Measurements from ENCODE around the gene REM1.
"Not testable (repeated sequence)": the region's sequence is repeated elsewhere in the genome, so short reads cannot be mapped to it uniquely, and the experiment has no call there.

DNA sequence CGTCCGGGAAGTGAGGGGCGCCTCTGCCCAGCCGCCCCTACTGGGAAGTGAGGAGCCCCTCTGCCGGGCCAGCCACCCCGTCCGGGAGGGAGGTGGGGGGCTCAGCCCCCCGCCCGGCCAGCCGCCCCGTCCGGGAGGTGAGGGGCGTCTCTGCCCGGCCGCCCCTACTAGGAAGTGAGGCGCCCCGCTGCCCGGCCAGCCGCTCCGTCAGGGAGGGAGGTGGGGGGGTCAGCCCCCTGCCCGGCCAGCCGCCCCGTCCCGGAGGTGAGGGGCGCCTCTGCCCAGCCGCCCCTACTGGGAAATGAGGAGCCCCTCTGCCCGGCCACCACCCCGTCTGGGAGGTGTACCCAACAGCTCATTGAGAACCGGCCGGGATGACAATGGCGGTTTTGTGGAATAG is 47.5 kb upstream of the REM1 start:
- TF ChIP-seq POLR2AphosphoS5 (IDR thresholded peaks at IDR 0.05); POLR2A (IDR thresholded peaks at IDR 0.05); EP300 (IDR thresholded peaks at IDR 0.05; ENCODE audit: low read depth): not testable (repeated sequence)
- TF ChIP-seq, protein P1, sequence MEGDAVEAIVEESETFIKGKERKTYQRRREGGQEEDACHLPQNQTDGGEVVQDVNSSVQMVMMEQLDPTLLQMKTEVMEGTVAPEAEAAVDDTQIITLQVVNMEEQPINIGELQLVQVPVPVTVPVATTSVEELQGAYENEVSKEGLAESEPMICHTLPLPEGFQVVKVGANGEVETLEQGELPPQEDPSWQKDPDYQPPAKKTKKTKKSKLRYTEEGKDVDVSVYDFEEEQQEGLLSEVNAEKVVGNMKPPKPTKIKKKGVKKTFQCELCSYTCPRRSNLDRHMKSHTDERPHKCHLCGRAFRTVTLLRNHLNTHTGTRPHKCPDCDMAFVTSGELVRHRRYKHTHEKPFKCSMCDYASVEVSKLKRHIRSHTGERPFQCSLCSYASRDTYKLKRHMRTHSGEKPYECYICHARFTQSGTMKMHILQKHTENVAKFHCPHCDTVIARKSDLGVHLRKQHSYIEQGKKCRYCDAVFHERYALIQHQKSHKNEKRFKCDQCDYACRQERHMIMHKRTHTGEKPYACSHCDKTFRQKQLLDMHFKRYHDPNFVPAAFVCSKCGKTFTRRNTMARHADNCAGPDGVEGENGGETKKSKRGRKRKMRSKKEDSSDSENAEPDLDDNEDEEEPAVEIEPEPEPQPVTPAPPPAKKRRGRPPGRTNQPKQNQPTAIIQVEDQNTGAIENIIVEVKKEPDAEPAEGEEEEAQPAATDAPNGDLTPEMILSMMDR (IDR thresholded peaks at IDR 0.05) = not testable (repeated sequence)

Measured in transverse colon (tissue), 4 donors.